Measurements from ENCODE around the gene C2.
A peak's percentile ranks its signal among the peaks of the same experiment; 100 is the strongest.
"Not testable (repeated sequence)": the region's sequence is repeated elsewhere in the genome, so short reads cannot be mapped to it uniquely, and the experiment has no call there.

The C2 gene

GRCh38 chr6:31958412-31958740 lies 30.9 kb downstream of the C2 start:
- no peak for DNase-seq (ENCODE audit: low read depth)

GRCh38 chr6:31958741-31959739 lies 31.5 kb downstream of the C2 start, which contains the start of the genes NELFE and SKIC2:
TSS of gene NELFE (minus strand) at chr6:31958971. CDS start at chr6:31958446, 525 bp downstream.
TSS of gene SKIC2 (plus strand) at chr6:31959175. CDS start at chr6:31959193, 18 bp downstream.
- DNase-seq (ENCODE audit: low read depth) = peak; percentile 99

- DNase-seq (ENCODE audit: low read depth) = no peak
These were observed 34.1 kb downstream of the C2 start for GRCh38 chr6:31961616-31962015.

- no peak for DNase-seq (ENCODE audit: low read depth)
These were observed 36.4 kb downstream of the C2 start for GRCh38 chr6:31963921-31964320.

- no peak for DNase-seq (ENCODE audit: low read depth)
These were observed 38.2 kb downstream of the C2 start for GRCh38 chr6:31965700-31966099.

GRCh38 chr6:31966506-31966905 lies 39.0 kb downstream of the C2 start:
- no peak for DNase-seq (ENCODE audit: low read depth)

GRCh38 chr6:31966997-31967925 lies 39.7 kb downstream of the C2 start:
- no peak for DNase-seq (ENCODE audit: low read depth)

- DNase-seq (ENCODE audit: low read depth) = no peak
These were observed 40.4 kb downstream of the C2 start for GRCh38 chr6:31967926-31968320.

- DNase-seq (ENCODE audit: low read depth) = no peak
These were observed 40.8 kb downstream of the C2 start for GRCh38 chr6:31968326-31968725.

- DNase-seq (ENCODE audit: low read depth) = no peak
These were observed 41.5 kb downstream of the C2 start for GRCh38 chr6:31968791-31969711.

- peak; percentile 25 for DNase-seq (ENCODE audit: low read depth)
These were observed 42.4 kb downstream of the C2 start for GRCh38 chr6:31969712-31970603.

GRCh38 chr6:31970604-31971271 lies 43.2 kb downstream of the C2 start:
- no peak for DNase-seq (ENCODE audit: low read depth)

- DNase-seq (ENCODE audit: low read depth) = no peak
These were observed 43.9 kb downstream of the C2 start for GRCh38 chr6:31971279-31971992.

GRCh38 chr6:31971993-31972708 lies 44.6 kb downstream of the C2 start, which contains the start of gene DXO:
TSS of gene DXO (minus strand) at chr6:31972138. CDS start at chr6:31971675, 463 bp downstream.
- peak; percentile 99 for DNase-seq (ENCODE audit: low read depth)

GRCh38 chr6:31972709-31973350 lies 45.3 kb downstream of the C2 start:
- DNase-seq (ENCODE audit: low read depth) = peak; percentile 67

- DNase-seq (ENCODE audit: low read depth) = not testable (repeated sequence)
These were observed 48.5 kb downstream of the C2 start for GRCh38 chr6:31976065-31976464.

GRCh38 chr6:31977816-31978431 lies 50.4 kb downstream of the C2 start:
- DNase-seq (ENCODE audit: low read depth) = no peak

Measured in EH (cell line).